Measurements from ENCODE around the gene MRPS10.

MRPS10 gene

GRCh38 chr6:42232035-42232434, 14.4 kb upstream of the MRPS10 start:
- no peaks in the 10 kb centered on the region for H3K27me3 ChIP-seq (ENCODE audit: control insufficient read depth in 3 of 3, insufficient read depth in 3 of 3, low read depth in 1 of 3, low read length in 3 of 3)
- H3K4me3 ChIP-seq (ENCODE audit: low read length in 2 of 2) = no peak overlapping the region
- DNase-seq (ENCODE audit: low spot score) = no peak
- H3K14ac ChIP-seq (ENCODE audit: low read length) = no peak overlapping the region
- H4K91ac ChIP-seq (ENCODE audit: low read depth, low read length, poor library complexity) = no peak overlapping the region
- H3K23ac ChIP-seq (ENCODE audit: low read depth, low read length, poor library complexity) = no peak overlapping the region
- H3K9me3 ChIP-seq (replicated peaks in 1 of 2; ENCODE audit: control insufficient read depth in 2 of 2, insufficient read depth in 1 of 2, low read depth in 1 of 2, low read length in 2 of 2) = no peaks in the 10 kb centered on the region
- no peak overlapping the region for H2BK15ac ChIP-seq (ENCODE audit: low read length)
- no peak overlapping the region for H3K27ac ChIP-seq (replicated peaks; ENCODE audit: low read length)
- H4K8ac ChIP-seq (ENCODE audit: low read depth, low read length) = no peak overlapping the region
- peaks cover 21 to 80% of the 10 kb centered on the region in 2 donors for H3K36me3 ChIP-seq (replicated peaks in 1 of 2; ENCODE audit: control insufficient read depth in 2 of 2, insufficient read depth in 2 of 2, low read length in 2 of 2)
- H3K4me2 ChIP-seq (ENCODE audit: insufficient read depth, low read length, poor library complexity, severe bottlenecking) = no peak overlapping the region
- no peak overlapping the region for H2BK120ac ChIP-seq (ENCODE audit: low read depth, low read length)
- H3K18ac ChIP-seq (ENCODE audit: low read length) = no peak overlapping the region
- no peak overlapping the region for H2BK5ac ChIP-seq (ENCODE audit: low read length)
- no peak overlapping the region for H2BK12ac ChIP-seq (ENCODE audit: low read length)
- H3K4ac ChIP-seq (ENCODE audit: low read length) = no peak overlapping the region
- H2AK5ac ChIP-seq (ENCODE audit: low read depth, low read length) = no peak overlapping the region
- no peak overlapping the region for H2AFZ ChIP-seq (ENCODE audit: low read length)
- WGBS, 2 donors (ENCODE audit: extremely low coverage in 2 of 2, insufficient read length in 2 of 2, insufficient replicate concordance in 1 of 2) = no CpG with 5 or more reads among the region's 3 CpGs
- H3K9ac ChIP-seq (ENCODE audit: low read depth, low read length, poor library complexity) = no peak overlapping the region
- peaks cover 0 to 5% of the 10 kb centered on the region in 2 donors for H3K4me1 ChIP-seq (ENCODE audit: control insufficient read depth in 2 of 2, insufficient read depth in 1 of 2, low read depth in 1 of 2, low read length in 2 of 2)
- no peaks in the 10 kb centered on the region for H3K79me1 ChIP-seq (ENCODE audit: low read depth, low read length)

- no peaks in the 10 kb centered on the region for H3K9me3 ChIP-seq (replicated peaks in 1 of 2; ENCODE audit: control insufficient read depth in 2 of 2, insufficient read depth in 1 of 2, low read depth in 1 of 2, low read length in 2 of 2)
- no peak overlapping the region for H2BK15ac ChIP-seq (ENCODE audit: low read length)
- no peak overlapping the region for H4K8ac ChIP-seq (ENCODE audit: low read depth, low read length)
- no peak overlapping the region for H2BK120ac ChIP-seq (ENCODE audit: low read depth, low read length)
- no peak overlapping the region for H2AK5ac ChIP-seq (ENCODE audit: low read depth, low read length)
- no peaks in the 10 kb centered on the region for H3K27me3 ChIP-seq (ENCODE audit: control insufficient read depth in 3 of 3, insufficient read depth in 3 of 3, low read depth in 1 of 3, low read length in 3 of 3)
- H3K9ac ChIP-seq (ENCODE audit: low read depth, low read length, poor library complexity) = no peak overlapping the region
- no peak overlapping the region for H3K27ac ChIP-seq (replicated peaks; ENCODE audit: low read length)
- no peaks in the 10 kb centered on the region for H3K4me1 ChIP-seq (ENCODE audit: control insufficient read depth in 2 of 2, insufficient read depth in 1 of 2, low read depth in 1 of 2, low read length in 2 of 2)
- peaks cover 19 to 74% of the 10 kb centered on the region in 2 donors for H3K36me3 ChIP-seq (replicated peaks in 1 of 2; ENCODE audit: control insufficient read depth in 2 of 2, insufficient read depth in 2 of 2, low read length in 2 of 2)
- no peak overlapping the region for H3K23ac ChIP-seq (ENCODE audit: low read depth, low read length, poor library complexity)
- H3K4me2 ChIP-seq (ENCODE audit: insufficient read depth, low read length, poor library complexity, severe bottlenecking) = no peak overlapping the region
- H3K4me3 ChIP-seq (ENCODE audit: low read length in 2 of 2) = no peak overlapping the region
- no peak overlapping the region for H3K14ac ChIP-seq (ENCODE audit: low read length)
- no peaks in the 10 kb centered on the region for H3K79me1 ChIP-seq (ENCODE audit: low read depth, low read length)
- no peak overlapping the region for H2BK5ac ChIP-seq (ENCODE audit: low read length)
- no peak overlapping the region for H2BK12ac ChIP-seq (ENCODE audit: low read length)
- no peak overlapping the region for H3K4ac ChIP-seq (ENCODE audit: low read length)
- no CpG with 5 or more reads among the region's 8 CpGs for WGBS, 2 donors (ENCODE audit: extremely low coverage in 2 of 2, insufficient read length in 2 of 2, insufficient replicate concordance in 1 of 2)
- H4K91ac ChIP-seq (ENCODE audit: low read depth, low read length, poor library complexity) = no peak overlapping the region
- no peak for DNase-seq (ENCODE audit: low spot score)
- H2AFZ ChIP-seq (ENCODE audit: low read length) = no peak overlapping the region
- no peak overlapping the region for H3K18ac ChIP-seq (ENCODE audit: low read length)
These were observed 13.0 kb upstream of the MRPS10 start for GRCh38 chr6:42230345-42231321.

GRCh38 chr6:42229506-42230119, 12.0 kb upstream of the MRPS10 start:
- H3K4ac ChIP-seq (ENCODE audit: low read length) = no peak overlapping the region
- H3K4me3 ChIP-seq (ENCODE audit: low read length in 2 of 2) = no peak overlapping the region
- H2AFZ ChIP-seq (ENCODE audit: low read length) = no peak overlapping the region
- H2BK5ac ChIP-seq (ENCODE audit: low read length) = no peak overlapping the region
- H3K27ac ChIP-seq (replicated peaks; ENCODE audit: low read length) = no peak overlapping the region
- H3K9ac ChIP-seq (ENCODE audit: low read depth, low read length, poor library complexity) = no peak overlapping the region
- H4K8ac ChIP-seq (ENCODE audit: low read depth, low read length) = no peak overlapping the region
- H2AK5ac ChIP-seq (ENCODE audit: low read depth, low read length) = no peak overlapping the region
- DNase-seq (ENCODE audit: low spot score) = no peak
- no peaks in the 10 kb centered on the region for H3K4me1 ChIP-seq (ENCODE audit: control insufficient read depth in 2 of 2, insufficient read depth in 1 of 2, low read depth in 1 of 2, low read length in 2 of 2)
- H3K14ac ChIP-seq (ENCODE audit: low read length) = no peak overlapping the region
- no peak overlapping the region for H2BK120ac ChIP-seq (ENCODE audit: low read depth, low read length)
- H3K79me1 ChIP-seq (ENCODE audit: low read depth, low read length) = no peaks in the 10 kb centered on the region
- H2BK15ac ChIP-seq (ENCODE audit: low read length) = no peak overlapping the region
- H3K27me3 ChIP-seq (ENCODE audit: control insufficient read depth in 3 of 3, insufficient read depth in 3 of 3, low read depth in 1 of 3, low read length in 3 of 3) = no peaks in the 10 kb centered on the region
- H3K36me3 ChIP-seq (replicated peaks in 1 of 2; ENCODE audit: control insufficient read depth in 2 of 2, insufficient read depth in 2 of 2, low read length in 2 of 2) = peaks cover 19 to 65% of the 10 kb centered on the region in 2 donors
- no CpG with 5 or more reads among the region's 6 CpGs for WGBS, 2 donors (ENCODE audit: extremely low coverage in 2 of 2, insufficient read length in 2 of 2, insufficient replicate concordance in 1 of 2)
- H2BK12ac ChIP-seq (ENCODE audit: low read length) = no peak overlapping the region
- H3K9me3 ChIP-seq (replicated peaks in 1 of 2; ENCODE audit: control insufficient read depth in 2 of 2, insufficient read depth in 1 of 2, low read depth in 1 of 2, low read length in 2 of 2) = no peaks in the 10 kb centered on the region
- no peak overlapping the region for H3K18ac ChIP-seq (ENCODE audit: low read length)
- H3K4me2 ChIP-seq (ENCODE audit: insufficient read depth, low read length, poor library complexity, severe bottlenecking) = no peak overlapping the region
- no peak overlapping the region for H4K91ac ChIP-seq (ENCODE audit: low read depth, low read length, poor library complexity)
- no peak overlapping the region for H3K23ac ChIP-seq (ENCODE audit: low read depth, low read length, poor library complexity)

GRCh38 chr6:42228305-42228704, 10.6 kb upstream of the MRPS10 start:
- Histone ChIP-seq H3K18ac (ENCODE audit: low read length) (no peak overlapping the region), H3K27me3 (ENCODE audit: control insufficient read depth in 3 of 3, insufficient read depth in 3 of 3, low read depth in 1 of 3, low read length in 3 of 3) (no peaks in the 10 kb centered on the region), H2BK15ac (ENCODE audit: low read length) (no peak overlapping the region), H3K9ac (ENCODE audit: low read depth, low read length, poor library complexity) (no peak overlapping the region), H3K36me3 (replicated peaks in 1 of 2; ENCODE audit: control insufficient read depth in 2 of 2, insufficient read depth in 2 of 2, low read length in 2 of 2) (peaks cover 19 to 61% of the 10 kb centered on the region in 2 donors), H2BK5ac (ENCODE audit: low read length) (no peak overlapping the region), H3K23ac (ENCODE audit: low read depth, low read length, poor library complexity) (no peak overlapping the region), H3K4me2 (ENCODE audit: insufficient read depth, low read length, poor library complexity, severe bottlenecking) (no peak overlapping the region), H2BK12ac (ENCODE audit: low read length) (no peak overlapping the region), H2BK120ac (ENCODE audit: low read depth, low read length) (no peak overlapping the region), H3K4ac (ENCODE audit: low read length) (no peak overlapping the region), H3K4me3 (ENCODE audit: low read length in 2 of 2) (no peak overlapping the region), H3K27ac (replicated peaks; ENCODE audit: low read length) (no peak overlapping the region), H3K9me3 (replicated peaks in 1 of 2; ENCODE audit: control insufficient read depth in 2 of 2, insufficient read depth in 1 of 2, low read depth in 1 of 2, low read length in 2 of 2) (no peaks in the 10 kb centered on the region), H3K4me1 (ENCODE audit: control insufficient read depth in 2 of 2, insufficient read depth in 1 of 2, low read depth in 1 of 2, low read length in 2 of 2) (no peaks in the 10 kb centered on the region), H3K14ac (ENCODE audit: low read length) (no peak overlapping the region), H2AK5ac (ENCODE audit: low read depth, low read length) (no peak overlapping the region), H3K79me1 (ENCODE audit: low read depth, low read length) (no peaks in the 10 kb centered on the region), H2AFZ (ENCODE audit: low read length) (no peak overlapping the region), H4K91ac (ENCODE audit: low read depth, low read length, poor library complexity) (no peak overlapping the region), H4K8ac (ENCODE audit: low read depth, low read length) (no peak overlapping the region)
- no peak for DNase-seq (ENCODE audit: low spot score)
- WGBS, 2 donors (ENCODE audit: extremely low coverage in 2 of 2, insufficient read length in 2 of 2, insufficient replicate concordance in 1 of 2) = no CpG with 5 or more reads among the region's 15 CpGs
